Activated CD4-positive, alpha-beta T cell treated with anti-CD3 and anti-CD28 coated beads for 48 hours (primary cell): Measurements from ENCODE around the gene GPR21.

ENCODE experiments used
- DNase-seq: peaks from one replicate; pipeline ENCODE4 v3.0.0-alpha.2; 2020

GPR21 gene, protein sequence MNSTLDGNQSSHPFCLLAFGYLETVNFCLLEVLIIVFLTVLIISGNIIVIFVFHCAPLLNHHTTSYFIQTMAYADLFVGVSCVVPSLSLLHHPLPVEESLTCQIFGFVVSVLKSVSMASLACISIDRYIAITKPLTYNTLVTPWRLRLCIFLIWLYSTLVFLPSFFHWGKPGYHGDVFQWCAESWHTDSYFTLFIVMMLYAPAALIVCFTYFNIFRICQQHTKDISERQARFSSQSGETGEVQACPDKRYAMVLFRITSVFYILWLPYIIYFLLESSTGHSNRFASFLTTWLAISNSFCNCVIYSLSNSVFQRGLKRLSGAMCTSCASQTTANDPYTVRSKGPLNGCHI

GRCh38 chr9:123033352-123033751 lies at the start of gene GPR21:
Gene GPR21 (plus strand): TSS chr9:123033667. CDS start chr9:123034567, 900 bp downstream.
- DNase-seq: no peak

- DNase-seq: no peak
These were observed 47.5 kb upstream of the GPR21 start for GRCh38 chr9:122986010-122986409.

- DNase-seq: no peak
These were observed 45.3 kb upstream of the GPR21 start for GRCh38 chr9:122988141-122988540.

DNA sequence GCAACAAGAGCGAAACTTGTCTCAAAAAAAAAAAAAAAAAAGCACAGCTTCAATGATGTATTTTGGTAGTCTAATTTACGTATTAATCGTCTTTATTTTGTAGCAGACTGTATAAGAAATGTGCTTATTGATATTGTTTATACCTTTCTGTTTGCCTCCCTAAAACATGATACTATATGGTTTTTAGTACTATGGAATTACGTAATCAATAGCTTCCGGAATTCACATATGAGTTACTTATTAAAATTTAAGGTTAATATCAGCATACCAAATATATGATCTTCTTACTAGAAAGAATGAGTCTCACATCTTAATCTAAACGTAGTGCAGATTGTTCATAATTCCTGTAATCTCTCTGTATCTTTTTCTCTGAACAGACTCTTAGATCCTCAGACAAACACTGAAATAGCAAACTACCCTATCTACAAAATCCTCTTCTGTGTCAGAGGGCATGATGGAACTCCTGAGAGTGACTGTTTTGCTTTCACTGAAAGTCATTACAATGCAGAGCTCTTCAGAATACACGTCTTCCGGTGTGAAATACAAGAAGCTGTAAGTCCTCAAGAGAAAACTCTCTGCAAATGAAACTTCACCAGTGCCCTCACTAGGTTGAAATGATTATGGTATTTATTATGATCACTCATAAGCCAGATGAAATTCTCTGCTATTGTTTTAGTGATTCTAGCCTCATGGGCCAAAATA lies 44.4 kb upstream of the GPR21 start:
- DNase-seq: no peak

- DNase-seq: peak; percentile 51
These were observed 42.1 kb upstream of the GPR21 start for GRCh38 chr9:122991370-122991830.

DNA sequence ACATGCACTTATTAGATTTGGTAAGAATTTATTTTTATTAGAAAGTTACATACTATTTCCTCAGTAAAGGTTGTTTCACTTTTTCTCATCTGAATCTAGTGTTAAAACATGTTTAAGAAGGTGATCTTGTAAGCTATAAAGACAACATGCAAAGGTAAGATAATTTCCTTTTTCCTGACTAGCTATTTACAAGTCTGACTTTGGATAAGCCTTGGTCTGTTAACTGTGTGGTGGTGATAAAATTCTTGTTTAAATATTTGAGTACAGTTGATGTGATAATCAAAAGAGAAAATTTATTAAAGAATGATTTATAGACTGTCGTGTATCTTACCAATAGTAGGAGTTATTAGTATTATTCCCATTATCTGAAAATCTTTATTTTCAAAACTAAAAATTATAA lies 36.9 kb upstream of the GPR21 start:
- DNase-seq: no peak

DNA sequence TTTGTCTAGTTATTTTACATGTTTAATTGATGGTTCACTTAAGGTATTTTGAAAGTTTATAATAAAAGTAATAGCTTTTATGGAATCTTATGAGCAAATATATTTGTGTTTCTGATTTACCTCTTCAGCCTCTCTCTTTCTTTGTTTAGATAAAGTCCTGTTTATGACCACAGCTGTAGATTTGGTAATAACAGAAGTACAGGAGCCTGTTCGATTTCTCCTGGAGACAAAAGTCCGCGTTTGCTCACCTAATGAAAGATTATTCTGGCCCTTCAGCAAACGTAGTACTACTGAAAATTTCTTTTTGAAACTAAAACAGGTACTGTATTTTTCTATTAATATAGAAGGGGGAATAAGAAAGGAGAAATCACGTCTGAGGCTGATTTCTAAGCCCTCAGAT lies 35.0 kb upstream of the GPR21 start:
- DNase-seq: no peak

DNA sequence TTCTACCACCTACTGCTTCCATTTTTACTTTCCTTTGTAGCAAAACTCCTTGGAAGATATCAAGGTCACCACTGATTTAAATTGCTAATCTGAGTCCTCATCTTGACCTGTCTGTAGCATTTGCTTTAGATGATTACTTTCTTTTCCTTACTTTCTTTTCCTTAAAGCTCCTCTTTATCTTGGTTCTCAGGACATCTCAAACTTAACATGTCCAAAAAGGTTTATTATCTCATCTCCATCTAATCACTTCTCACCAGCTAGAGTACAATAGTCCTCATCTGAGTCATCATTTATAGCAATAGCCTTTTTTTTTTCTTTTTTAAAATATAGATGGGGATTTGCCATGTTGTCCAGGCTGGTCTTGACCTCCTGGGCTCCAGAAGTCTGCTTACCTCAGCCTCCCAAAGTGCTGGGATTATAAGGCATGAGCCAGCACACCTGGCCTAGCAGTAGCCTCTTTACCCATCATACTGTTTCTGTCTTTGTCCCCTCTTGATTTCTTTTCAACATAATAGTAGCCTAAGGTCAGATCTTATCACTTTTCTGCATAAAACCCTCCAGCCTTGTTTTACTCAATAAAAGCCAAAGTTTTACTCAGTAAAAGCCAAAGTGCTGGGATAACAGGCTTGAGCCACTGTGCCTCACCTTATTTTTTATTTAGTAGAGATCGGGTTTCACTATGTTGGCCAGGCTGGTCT lies 32.9 kb upstream of the GPR21 start:
- DNase-seq: no peak

- no peak for DNase-seq
These were observed 30.7 kb upstream of the GPR21 start for GRCh38 chr9:123002754-123003153.

GRCh38 chr9:123003466-123003865 lies 30.0 kb upstream of the GPR21 start:
- DNase-seq: no peak

DNA sequence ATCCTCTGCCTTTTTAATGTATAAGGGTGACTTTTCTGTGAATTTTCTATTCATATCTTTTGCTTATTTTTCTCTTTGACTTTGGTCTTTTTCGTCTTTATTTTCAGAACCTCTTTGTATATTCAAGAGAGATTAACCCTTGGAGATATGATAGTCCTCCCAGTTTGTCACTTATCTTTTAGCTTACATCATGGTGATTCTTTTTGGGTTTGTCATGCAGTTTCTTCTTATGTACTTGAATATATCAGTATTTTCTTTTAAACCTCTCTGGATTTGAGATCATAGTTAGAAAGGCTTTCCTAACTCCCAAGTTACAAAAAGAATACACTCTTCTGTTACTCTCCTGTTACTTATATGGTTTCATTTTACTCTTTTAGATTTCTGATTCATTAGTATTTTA lies 27.5 kb upstream of the GPR21 start:
- no peak for DNase-seq

DNA sequence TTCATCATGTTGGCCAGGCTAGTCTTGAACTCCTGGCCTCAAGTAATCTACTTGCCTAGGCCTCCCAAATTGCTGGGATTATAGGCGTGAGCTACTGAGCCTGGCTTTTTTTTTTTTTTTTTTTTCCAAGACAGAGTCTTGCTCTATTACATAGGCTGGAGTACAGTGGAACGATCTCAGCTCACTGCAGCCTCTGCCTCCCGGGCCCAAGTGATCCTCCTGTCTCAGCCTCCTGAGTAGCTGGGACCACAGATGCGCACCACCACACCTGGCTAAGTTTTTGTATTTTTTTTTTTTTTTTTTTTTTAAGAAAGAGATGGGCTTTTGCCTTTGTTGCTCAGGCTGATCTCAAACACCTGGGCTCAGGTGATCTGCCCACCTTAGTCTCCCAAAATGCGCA lies 26.2 kb upstream of the GPR21 start:
- no peak for DNase-seq

GRCh38 chr9:123008909-123009308 lies 24.6 kb upstream of the GPR21 start:
- DNase-seq: no peak

- no peak for DNase-seq
These were observed 22.1 kb upstream of the GPR21 start for GRCh38 chr9:123011380-123011779.

DNA sequence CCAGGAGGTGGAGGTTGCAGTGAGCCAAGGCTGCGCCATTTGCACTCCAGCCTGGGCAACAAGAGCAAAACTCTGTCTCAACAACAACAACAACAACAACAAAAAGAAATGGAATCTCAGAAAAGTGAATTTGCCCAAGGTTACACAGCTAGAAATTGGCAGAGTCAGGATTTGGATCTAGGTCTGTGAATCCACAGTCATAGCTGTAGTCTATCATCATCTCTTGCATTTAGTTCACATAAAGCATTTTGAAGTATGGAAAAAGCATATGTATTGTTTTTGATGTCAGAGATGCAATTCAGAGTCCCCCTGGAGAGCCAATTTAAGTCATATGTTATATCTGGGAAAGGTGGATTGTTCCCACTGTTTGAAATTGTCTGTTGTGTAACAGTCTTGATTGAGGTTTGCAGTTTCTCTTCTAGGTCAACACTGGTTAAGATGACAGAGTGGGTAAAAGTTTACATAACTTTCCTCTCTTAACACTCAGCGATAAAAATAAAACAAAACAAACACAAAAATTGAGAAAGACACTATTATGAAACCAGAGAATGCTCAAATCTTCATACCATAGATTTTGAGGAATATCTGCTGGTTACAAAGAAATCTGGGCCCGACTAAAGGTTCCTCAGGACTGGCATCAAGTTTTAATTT lies 21.5 kb upstream of the GPR21 start:
- no peak for DNase-seq

DNA sequence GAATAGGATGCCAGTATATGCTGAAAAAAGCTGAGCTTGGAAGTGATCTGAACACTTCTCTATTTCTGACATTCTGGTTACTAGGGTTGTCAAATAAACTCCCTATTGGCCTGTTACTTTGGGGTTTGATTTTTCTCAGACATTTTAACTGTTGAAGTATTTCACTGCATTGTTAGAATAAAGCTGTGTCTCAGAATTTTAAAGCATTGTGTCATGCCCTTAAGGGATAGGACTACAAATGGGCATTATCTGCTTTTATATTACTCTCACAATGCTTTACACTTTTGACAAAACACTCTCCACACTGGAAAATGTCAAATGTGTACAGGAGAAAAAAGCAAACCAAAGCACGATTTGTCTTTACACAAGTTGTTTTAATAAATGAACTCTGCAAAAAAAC lies 16.8 kb upstream of the GPR21 start:
- no peak for DNase-seq

- DNase-seq: no peak
These were observed 12.7 kb upstream of the GPR21 start for GRCh38 chr9:123020796-123021195.

GRCh38 chr9:123026425-123026824 lies 7.0 kb upstream of the GPR21 start:
- no peak for DNase-seq

GRCh38 chr9:123027517-123027916 lies 6.0 kb upstream of the GPR21 start:
- DNase-seq: no peak

GRCh38 chr9:123028136-123028535 lies 5.3 kb upstream of the GPR21 start:
- DNase-seq: no peak

- no peak for DNase-seq
These were observed 4.5 kb upstream of the GPR21 start for GRCh38 chr9:123028973-123029372.

DNA sequence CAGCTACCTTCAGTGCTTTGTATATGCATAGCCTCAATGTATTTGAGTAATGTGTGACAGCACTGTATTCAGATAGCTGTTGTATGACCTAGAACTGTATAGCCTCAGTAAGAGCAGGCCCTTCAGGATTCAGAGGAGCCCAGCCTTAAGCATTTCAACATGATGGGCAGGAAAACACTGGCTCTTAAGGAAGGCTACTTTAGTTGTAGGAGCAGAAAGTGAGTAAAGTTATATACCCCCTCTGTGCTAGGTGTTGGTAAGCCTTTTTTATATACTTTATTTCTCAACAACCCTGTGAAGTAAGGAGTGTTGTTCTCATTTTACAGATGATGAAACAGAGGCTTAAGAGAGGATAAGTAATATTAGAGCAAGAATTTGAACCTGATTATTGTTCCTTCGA lies 1.5 kb upstream of the GPR21 start:
- no peak for DNase-seq

- DNase-seq: no peak
These were observed 566 bp downstream of the GPR21 start for GRCh38 chr9:123033864-123034601.
